Skeletal muscle satellite cell (primary cell): Measurements from ENCODE around the gene MTCH2. TPM values are rescaled to one million over a fixed set of nuclear protein-coding genes. Genes with fewer than 3 reads are reported as not detected.
"Not testable (repeated sequence)": the region's sequence is repeated elsewhere in the genome, so short reads cannot be mapped to it uniquely, and the experiment has no call there.

ENCODE experiments used
- H3K27me3 ChIP-seq: 2 replicates; pipeline ENCODE4 v1.7.0; 2013; ENCODE audit warnings: low read length; ENCODE audit not compliant: control insufficient read depth, insufficient read depth
- H3K36me3 ChIP-seq: 2 replicates; pipeline ENCODE4 v1.7.0; 2013; ENCODE audit warnings: mild to moderate bottlenecking, control low read depth, low read length; ENCODE audit not compliant: insufficient read depth
- H3K4me1 ChIP-seq: 2 replicates; pipeline ENCODE4 v1.7.0; 2013; ENCODE audit warnings: low read length; ENCODE audit not compliant: control insufficient read depth, insufficient read depth
- H3K4me2 ChIP-seq: 2 replicates; pipeline ENCODE4 v1.7.0; 2013; ENCODE audit warnings: mild to moderate bottlenecking, low read length
- H3K4me3 ChIP-seq: 2 replicates; pipeline ENCODE4 v1.7.0; 2013; ENCODE audit warnings: low read length
- H3K9ac ChIP-seq: 2 replicates; pipeline ENCODE4 v1.7.0; 2013; ENCODE audit warnings: mild to moderate bottlenecking, low read depth, low read length, moderate library complexity
- H3K9me3 ChIP-seq: replicated peaks from 2 replicates; pipeline ENCODE4 v1.7.0; 2013; ENCODE audit warnings: mild to moderate bottlenecking, control low read depth, low read length
- total RNA-seq: library from RNA; depleted of rRNA; stranded (reverse); fragments of >200 nt; gene quantifications from 2 replicates; pipeline ENCODE4 v1.2.3, GENCODE V29; 2012; rRNA removed

Gene MTCH2
- total RNA-seq: 89.5 and 93.9 TPM in 2 replicates

GRCh38 chr11:47642099-47642855 lies at the start of gene MTCH2:
Gene MTCH2 (minus strand): TSS chr11:47642559. CDS start chr11:47642465, 94 bp downstream.
- no peaks in the 10 kb centered on the region for H3K9me3 ChIP-seq
- peak within 1 kb of the TSS; percentile 98 for H3K4me3 ChIP-seq
- peaks cover 22% of the 10 kb centered on the region for H3K36me3 ChIP-seq
- peak within 1 kb of the TSS; percentile 98 for H3K4me2 ChIP-seq
- peak within 1 kb of the TSS; percentile 99 for H3K9ac ChIP-seq
- peaks cover 10% of the 10 kb centered on the region for H3K4me1 ChIP-seq
- H3K27me3 ChIP-seq: no peaks in the 10 kb centered on the region

- no peak overlapping the region for H3K4me3 ChIP-seq
- H3K4me1 ChIP-seq: no peaks in the 10 kb centered on the region
- H3K36me3 ChIP-seq: no peaks in the 10 kb centered on the region
- no peak overlapping the region for H3K4me2 ChIP-seq
- H3K9ac ChIP-seq: no peak overlapping the region
- no peaks in the 10 kb centered on the region for H3K9me3 ChIP-seq
- no peaks in the 10 kb centered on the region for H3K27me3 ChIP-seq
Measured at GRCh38 chr11:47691979-47692378, 49.6 kb upstream of the MTCH2 start.

GRCh38 chr11:47689480-47689879 lies 47.1 kb upstream of the MTCH2 start:
- Histone ChIP-seq H3K27me3 (no peaks in the 10 kb centered on the region), H3K9me3 (no peaks in the 10 kb centered on the region), H3K4me2 (no peak overlapping the region)

GRCh38 chr11:47688991-47689390 lies 46.6 kb upstream of the MTCH2 start:
- no peaks in the 10 kb centered on the region for H3K36me3 ChIP-seq
- no peaks in the 10 kb centered on the region for H3K27me3 ChIP-seq
- no peak overlapping the region for H3K4me2 ChIP-seq
- H3K9ac ChIP-seq: no peak overlapping the region
- no peaks in the 10 kb centered on the region for H3K9me3 ChIP-seq
- H3K4me1 ChIP-seq: no peaks in the 10 kb centered on the region
- H3K4me3 ChIP-seq: no peak overlapping the region

More at GRCh38 chr11:47689480-47689879, 47.1 kb upstream of the MTCH2 start:
- Histone ChIP-seq H3K4me3 (no peak overlapping the region), H3K4me1 (no peaks in the 10 kb centered on the region), H3K9ac (no peak overlapping the region), H3K36me3 (no peaks in the 10 kb centered on the region)

GRCh38 chr11:47688111-47688510 lies 45.8 kb upstream of the MTCH2 start:
- no peaks in the 10 kb centered on the region for H3K27me3 ChIP-seq
- H3K4me3 ChIP-seq: no peak overlapping the region
- H3K36me3 ChIP-seq: no peaks in the 10 kb centered on the region

GRCh38 chr11:47686704-47687103 lies 44.3 kb upstream of the MTCH2 start:
- H3K27me3 ChIP-seq, H3K4me3 ChIP-seq, H3K9me3 ChIP-seq, H3K4me1 ChIP-seq, H3K36me3 ChIP-seq, H3K9ac ChIP-seq, H3K4me2 ChIP-seq: not testable (repeated sequence)

More at GRCh38 chr11:47688111-47688510, 45.8 kb upstream of the MTCH2 start:
- Histone ChIP-seq H3K9ac (no peak overlapping the region), H3K4me1 (no peaks in the 10 kb centered on the region), H3K4me2 (no peak overlapping the region), H3K9me3 (no peaks in the 10 kb centered on the region)

GRCh38 chr11:47686151-47686550 lies 43.8 kb upstream of the MTCH2 start:
- Histone ChIP-seq H3K9ac (no peak overlapping the region), H3K36me3 (no peaks in the 10 kb centered on the region), H3K4me3 (no peak overlapping the region), H3K9me3 (no peaks in the 10 kb centered on the region), H3K27me3 (no peaks in the 10 kb centered on the region), H3K4me2 (no peak overlapping the region), H3K4me1 (no peaks in the 10 kb centered on the region)

- H3K4me1 ChIP-seq: peaks cover 7% of the 10 kb centered on the region
- H3K4me3 ChIP-seq: no peak overlapping the region
- no peaks in the 10 kb centered on the region for H3K36me3 ChIP-seq
- no peak overlapping the region for H3K9ac ChIP-seq
- no peaks in the 10 kb centered on the region for H3K27me3 ChIP-seq
- H3K4me2 ChIP-seq: no peak overlapping the region
- no peaks in the 10 kb centered on the region for H3K9me3 ChIP-seq
Measured at GRCh38 chr11:47675851-47676250, 33.5 kb upstream of the MTCH2 start.

- H3K4me1 ChIP-seq: peaks cover 7% of the 10 kb centered on the region
- H3K36me3 ChIP-seq: no peaks in the 10 kb centered on the region
- H3K4me2 ChIP-seq: no peak overlapping the region
- no peak overlapping the region for H3K4me3 ChIP-seq
- no peaks in the 10 kb centered on the region for H3K9me3 ChIP-seq
- H3K27me3 ChIP-seq: no peaks in the 10 kb centered on the region
- H3K9ac ChIP-seq: no peak overlapping the region
Measured at GRCh38 chr11:47672283-47672730, 29.9 kb upstream of the MTCH2 start.

GRCh38 chr11:47669856-47670255 lies 27.5 kb upstream of the MTCH2 start:
- Histone ChIP-seq H3K4me2 (no peak overlapping the region), H3K4me1 (peaks cover 7% of the 10 kb centered on the region), H3K9me3 (no peaks in the 10 kb centered on the region), H3K9ac (no peak overlapping the region), H3K4me3 (no peak overlapping the region), H3K36me3 (no peaks in the 10 kb centered on the region), H3K27me3 (no peaks in the 10 kb centered on the region)

GRCh38 chr11:47668665-47669064 lies 26.3 kb upstream of the MTCH2 start:
- Histone ChIP-seq H3K4me2 (no peak overlapping the region), H3K27me3 (no peaks in the 10 kb centered on the region), H3K36me3 (no peaks in the 10 kb centered on the region), H3K9ac (no peak overlapping the region), H3K4me3 (no peak overlapping the region), H3K4me1 (peaks cover 7% of the 10 kb centered on the region), H3K9me3 (no peaks in the 10 kb centered on the region)

- no peak overlapping the region for H3K4me2 ChIP-seq
- peaks cover 9% of the 10 kb centered on the region for H3K4me1 ChIP-seq
- no peaks in the 10 kb centered on the region for H3K9me3 ChIP-seq
- no peaks in the 10 kb centered on the region for H3K36me3 ChIP-seq
- no peak overlapping the region for H3K4me3 ChIP-seq
- H3K27me3 ChIP-seq: no peaks in the 10 kb centered on the region
- H3K9ac ChIP-seq: no peak overlapping the region
Measured at GRCh38 chr11:47667555-47667954, 25.2 kb upstream of the MTCH2 start.
